Measurements from ENCODE around the gene MYLK2.

DNA sequence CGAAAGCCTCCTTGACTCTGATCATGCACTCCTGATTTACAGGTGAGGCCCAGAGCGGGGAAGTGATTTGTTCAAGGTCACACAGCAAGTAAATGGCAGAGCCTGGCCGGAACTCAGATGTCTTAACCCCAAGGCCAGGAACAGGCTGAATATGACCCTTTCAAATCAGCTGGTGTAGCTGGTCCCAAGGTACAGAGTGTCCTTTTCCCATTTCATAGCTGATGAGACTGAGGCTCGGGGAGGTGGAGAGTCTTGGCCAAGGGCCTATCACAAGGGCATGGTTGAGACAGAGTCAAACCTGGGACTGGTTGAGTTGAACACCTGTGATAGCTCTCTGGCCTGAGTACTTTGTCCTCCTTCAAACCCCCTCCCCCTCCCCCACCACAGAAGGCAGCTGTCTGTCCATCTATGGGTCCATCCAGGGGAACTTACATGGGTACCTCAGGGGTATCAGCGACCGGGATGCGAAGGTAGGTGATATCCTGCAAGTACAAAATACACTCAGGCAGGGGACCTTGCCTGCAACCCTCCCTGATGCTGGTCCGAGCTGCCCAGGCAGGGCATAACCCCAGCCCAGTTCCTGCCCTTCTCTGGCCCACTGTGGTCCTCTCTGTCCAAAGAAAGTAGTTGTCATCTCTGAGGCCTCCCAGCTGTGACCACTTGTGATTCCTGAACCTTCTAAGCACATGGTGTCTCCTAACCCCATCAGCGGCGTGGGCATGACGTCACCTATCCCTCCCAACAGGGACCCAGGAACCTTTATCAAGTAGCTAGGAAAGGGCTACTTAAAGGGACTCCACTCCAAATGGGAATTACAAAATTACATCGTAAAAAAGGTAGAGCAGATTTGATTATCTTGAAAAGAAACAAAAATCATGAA is 45.6 kb downstream of the MYLK2 start:
- TF ChIP-seq POU6F1 (CRISPR knock-in tag; IDR thresholded peaks at IDR 0.05; ENCODE audit: borderline replicate concordance, low read depth) (no peak), ZFP30 (CRISPR knock-in tag; IDR thresholded peaks at IDR 0.05) (no peak), ZNF565 (CRISPR knock-in tag; conservative IDR thresholded peaks at IDR 0.05; ENCODE audit: low read depth) (no peak), PATZ1 (CRISPR knock-in tag; IDR thresholded peaks at IDR 0.05; ENCODE audit: borderline replicate concordance) (no peak), ISL1 (CRISPR knock-in tag; IDR thresholded peaks at IDR 0.05) (no peak)
- TF ChIP-seq, protein P1, sequence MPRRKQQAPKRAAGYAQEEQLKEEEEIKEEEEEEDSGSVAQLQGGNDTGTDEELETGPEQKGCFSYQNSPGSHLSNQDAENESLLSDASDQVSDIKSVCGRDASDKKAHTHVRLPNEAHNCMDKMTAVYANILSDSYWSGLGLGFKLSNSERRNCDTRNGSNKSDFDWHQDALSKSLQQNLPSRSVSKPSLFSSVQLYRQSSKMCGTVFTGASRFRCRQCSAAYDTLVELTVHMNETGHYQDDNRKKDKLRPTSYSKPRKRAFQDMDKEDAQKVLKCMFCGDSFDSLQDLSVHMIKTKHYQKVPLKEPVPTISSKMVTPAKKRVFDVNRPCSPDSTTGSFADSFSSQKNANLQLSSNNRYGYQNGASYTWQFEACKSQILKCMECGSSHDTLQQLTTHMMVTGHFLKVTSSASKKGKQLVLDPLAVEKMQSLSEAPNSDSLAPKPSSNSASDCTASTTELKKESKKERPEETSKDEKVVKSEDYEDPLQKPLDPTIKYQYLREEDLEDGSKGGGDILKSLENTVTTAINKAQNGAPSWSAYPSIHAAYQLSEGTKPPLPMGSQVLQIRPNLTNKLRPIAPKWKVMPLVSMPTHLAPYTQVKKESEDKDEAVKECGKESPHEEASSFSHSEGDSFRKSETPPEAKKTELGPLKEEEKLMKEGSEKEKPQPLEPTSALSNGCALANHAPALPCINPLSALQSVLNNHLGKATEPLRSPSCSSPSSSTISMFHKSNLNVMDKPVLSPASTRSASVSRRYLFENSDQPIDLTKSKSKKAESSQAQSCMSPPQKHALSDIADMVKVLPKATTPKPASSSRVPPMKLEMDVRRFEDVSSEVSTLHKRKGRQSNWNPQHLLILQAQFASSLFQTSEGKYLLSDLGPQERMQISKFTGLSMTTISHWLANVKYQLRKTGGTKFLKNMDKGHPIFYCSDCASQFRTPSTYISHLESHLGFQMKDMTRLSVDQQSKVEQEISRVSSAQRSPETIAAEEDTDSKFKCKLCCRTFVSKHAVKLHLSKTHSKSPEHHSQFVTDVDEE (CRISPR knock-in tag; IDR thresholded peaks at IDR 0.05): no peak

Data from SK-N-SH treated with all-trans-retinoic acid at 6 μM for 48 hours (cell line).